Measurements from ENCODE around the gene SSC4D. TPM values are rescaled to one million over a fixed set of nuclear protein-coding genes. Genes with fewer than 3 reads are reported as not detected.
"Not testable (repeated sequence)": the region's sequence is repeated elsewhere in the genome, so short reads cannot be mapped to it uniquely, and the experiment has no call there.

Gene SSC4D
- total RNA-seq, 1 experiment from 2014 or later, result 14.8 TPM

DNA sequence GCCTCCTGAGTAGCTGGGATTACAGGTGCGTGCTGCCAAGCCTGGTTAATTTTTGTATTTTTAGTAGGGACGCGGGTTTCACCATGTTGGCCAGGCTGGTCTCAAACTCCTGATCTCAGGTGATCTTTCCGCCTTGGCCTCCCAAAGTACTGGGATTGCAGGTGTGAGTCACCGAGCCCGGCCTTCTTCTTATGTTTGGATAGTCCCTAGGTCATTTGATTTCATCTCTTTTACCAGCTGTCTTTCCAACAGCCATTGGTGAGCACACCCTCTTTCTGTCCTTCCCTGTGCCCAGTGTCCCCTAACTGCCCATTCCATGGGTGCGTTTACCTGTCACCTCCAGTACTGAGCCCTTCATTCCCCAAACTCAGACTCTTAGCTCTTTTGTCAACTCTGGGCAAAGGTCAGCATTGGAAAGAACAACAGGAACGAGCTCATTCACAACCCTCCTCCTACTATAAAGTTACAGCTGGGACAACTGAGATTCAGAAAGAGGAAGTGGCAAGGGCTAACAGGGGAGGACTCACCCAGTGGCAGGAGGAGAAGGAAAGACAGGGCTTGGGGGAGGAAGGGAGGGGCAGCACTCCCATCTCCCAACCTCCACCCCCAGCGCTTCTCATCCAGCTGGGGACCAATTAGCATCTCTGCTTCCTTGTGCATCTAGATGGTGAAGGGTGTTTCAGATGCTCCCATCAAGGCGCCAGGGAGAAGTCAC lies 5.6 kb downstream of the SSC4D start:
- no peak overlapping the region for H3K4ac ChIP-seq (ENCODE audit: low read depth, low read length)
- DNase-seq, result no peak

DNA sequence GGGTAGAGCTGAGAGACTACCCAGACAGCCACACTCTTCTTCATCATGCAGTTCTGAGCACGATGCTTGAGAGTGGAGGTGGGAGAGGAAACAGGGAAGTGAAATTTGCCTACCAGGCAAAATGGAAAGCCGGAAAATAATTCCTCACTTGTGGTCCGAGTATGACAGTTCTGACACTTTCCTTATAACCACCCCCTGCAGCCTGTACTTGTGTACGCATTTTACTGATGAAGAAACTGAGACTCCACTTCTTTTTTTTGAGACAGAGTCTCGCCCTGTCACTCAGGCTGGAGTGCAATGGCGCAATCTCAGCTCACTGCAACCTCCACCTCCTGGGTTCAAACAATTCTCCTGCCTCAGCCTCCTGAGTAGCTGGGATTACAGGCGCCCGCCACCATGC lies 6.4 kb downstream of the SSC4D start:
- H3K9me3 ChIP-seq (ENCODE audit: control insufficient read depth, low read depth, low read length); H4K5ac ChIP-seq (ENCODE audit: insufficient read length, low read depth, low read length); DNase-seq; H2BK120ac ChIP-seq (ENCODE audit: low read depth, low read length, poor library complexity, severe bottlenecking); H3K14ac ChIP-seq (ENCODE audit: insufficient read depth, low read length); H3K9me3 Mint-ChIP-seq; H3K27me3 ChIP-seq (ENCODE audit: insufficient read depth, low read length); H3K79me2 ChIP-seq (ENCODE audit: insufficient read depth, low read length); H3K18ac ChIP-seq (ENCODE audit: insufficient read length, low read depth, low read length); H3T11ph ChIP-seq (ENCODE audit: low read length); H2BK15ac ChIP-seq (ENCODE audit: low read depth, low read length); H3K4ac ChIP-seq (ENCODE audit: low read depth, low read length); H3K9ac ChIP-seq (ENCODE audit: extremely low read depth, insufficient read length, low read length); H3K4me1 ChIP-seq (ENCODE audit: insufficient read depth, low read length); H2BK5ac ChIP-seq (ENCODE audit: insufficient read length, low read length); H2AK5ac ChIP-seq (ENCODE audit: insufficient read length, low read length); H3K79me1 ChIP-seq (ENCODE audit: insufficient read depth, low read depth, low read length, poor library complexity, severe bottlenecking); H3K27ac ChIP-seq (ENCODE audit: insufficient read length, low read depth, low read length); H3K23me2 ChIP-seq (ENCODE audit: insufficient read length, low read depth, low read length, poor library complexity, severe bottlenecking); H3K4me3 Mint-ChIP-seq; H4K20me1 ChIP-seq (ENCODE audit: control insufficient read depth, insufficient read depth, insufficient read length); H3K27me3 Mint-ChIP-seq (ENCODE audit: low read depth); H3K23ac ChIP-seq (ENCODE audit: insufficient read length, low read depth, low read length); H4K91ac ChIP-seq (ENCODE audit: insufficient read length, low read depth, low read length); H4K8ac ChIP-seq (replicated peaks; ENCODE audit: insufficient read length, low read depth, low read length); H2AFZ ChIP-seq (ENCODE audit: low read length); H3K36me3 Mint-ChIP-seq (ENCODE audit: insufficient read depth in 1 of 3, low read depth in 3 of 3); H2BK20ac ChIP-seq (ENCODE audit: low read depth, low read length, poor library complexity, severe bottlenecking); H3K56ac ChIP-seq (ENCODE audit: insufficient read length, low read depth, low read length); H2BK12ac ChIP-seq (ENCODE audit: insufficient read length, low read depth, low read length); H3K4me2 ChIP-seq (ENCODE audit: insufficient read depth, insufficient read length, low read length): not testable (repeated sequence)
- peaks cover 4 to 11% of the 10 kb centered on the region in 2 experiments; a peak in 3 of 4 replicates for H3K4me1 Mint-ChIP-seq
- H3K27ac Mint-ChIP-seq, result peak overlapping the region in 1 of 3 experiments; percentile 53; a peak in 1 of 7 replicates
- no CpG with 5 or more reads among the region's 8 CpGs for WGBS (ENCODE audit: extremely low coverage, insufficient read length, low lambda C conversion rate)

More for the DNA sequence above, 5.6 kb downstream of the SSC4D start:
- no peaks in the 10 kb centered on the region for H3K79me1 ChIP-seq (ENCODE audit: insufficient read depth, low read depth, low read length, poor library complexity, severe bottlenecking)
- H3K79me2 ChIP-seq (ENCODE audit: insufficient read depth, low read length), result no peaks in the 10 kb centered on the region
- no peak overlapping the region for H3K14ac ChIP-seq (ENCODE audit: insufficient read depth, low read length)
- H3K18ac ChIP-seq (ENCODE audit: insufficient read length, low read depth, low read length), result no peak overlapping the region
- no peak overlapping the region for H4K91ac ChIP-seq (ENCODE audit: insufficient read length, low read depth, low read length)
- H3K23me2 ChIP-seq (ENCODE audit: insufficient read length, low read depth, low read length, poor library complexity, severe bottlenecking), result no peaks in the 10 kb centered on the region
- no peak overlapping the region for H2AK5ac ChIP-seq (ENCODE audit: insufficient read length, low read length)
- no peak overlapping the region for H3K27ac ChIP-seq (ENCODE audit: insufficient read length, low read depth, low read length)
- H3K4me1 ChIP-seq (ENCODE audit: insufficient read depth, low read length), result peaks cover 4% of the 10 kb centered on the region; the same call in 1 of the 2 replicates
- no peak overlapping the region for H3K56ac ChIP-seq (ENCODE audit: insufficient read length, low read depth, low read length)
- H3K9ac ChIP-seq (ENCODE audit: extremely low read depth, insufficient read length, low read length), result no peak overlapping the region
- Mint-ChIP-seq H3K36me3 (ENCODE audit: insufficient read depth in 1 of 3, low read depth in 3 of 3) (no peaks in the 10 kb centered on the region; a peak in 1 of 7 replicates), H3K27me3 (ENCODE audit: low read depth) (no peaks in the 10 kb centered on the region), H3K9me3 (no peaks in the 10 kb centered on the region; a peak in 1 of 5 replicates), H3K4me1 (peaks cover 12 to 19% of the 10 kb centered on the region in 2 experiments), H3K4me3 (no peak overlapping the region), H3K27ac (peak overlapping the region in 2 of 3 experiments; percentile 3 to 32; a peak in 3 of 7 replicates)
- no peaks in the 10 kb centered on the region for H4K20me1 ChIP-seq (ENCODE audit: control insufficient read depth, insufficient read depth, insufficient read length)
- no peak overlapping the region for H3K23ac ChIP-seq (ENCODE audit: insufficient read length, low read depth, low read length)
- H2BK12ac ChIP-seq (ENCODE audit: insufficient read length, low read depth, low read length), result no peak overlapping the region
- H3K4me2 ChIP-seq (ENCODE audit: insufficient read depth, insufficient read length, low read length), result no peak overlapping the region
- no peak overlapping the region for H4K5ac ChIP-seq (ENCODE audit: insufficient read length, low read depth, low read length)
- TF ChIP-seq, protein P1, sequence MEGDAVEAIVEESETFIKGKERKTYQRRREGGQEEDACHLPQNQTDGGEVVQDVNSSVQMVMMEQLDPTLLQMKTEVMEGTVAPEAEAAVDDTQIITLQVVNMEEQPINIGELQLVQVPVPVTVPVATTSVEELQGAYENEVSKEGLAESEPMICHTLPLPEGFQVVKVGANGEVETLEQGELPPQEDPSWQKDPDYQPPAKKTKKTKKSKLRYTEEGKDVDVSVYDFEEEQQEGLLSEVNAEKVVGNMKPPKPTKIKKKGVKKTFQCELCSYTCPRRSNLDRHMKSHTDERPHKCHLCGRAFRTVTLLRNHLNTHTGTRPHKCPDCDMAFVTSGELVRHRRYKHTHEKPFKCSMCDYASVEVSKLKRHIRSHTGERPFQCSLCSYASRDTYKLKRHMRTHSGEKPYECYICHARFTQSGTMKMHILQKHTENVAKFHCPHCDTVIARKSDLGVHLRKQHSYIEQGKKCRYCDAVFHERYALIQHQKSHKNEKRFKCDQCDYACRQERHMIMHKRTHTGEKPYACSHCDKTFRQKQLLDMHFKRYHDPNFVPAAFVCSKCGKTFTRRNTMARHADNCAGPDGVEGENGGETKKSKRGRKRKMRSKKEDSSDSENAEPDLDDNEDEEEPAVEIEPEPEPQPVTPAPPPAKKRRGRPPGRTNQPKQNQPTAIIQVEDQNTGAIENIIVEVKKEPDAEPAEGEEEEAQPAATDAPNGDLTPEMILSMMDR (conservative IDR thresholded peaks at IDR 0.05), result no peak
- H4K8ac ChIP-seq (replicated peaks; ENCODE audit: insufficient read length, low read depth, low read length), result no peak overlapping the region
- no peak overlapping the region for H2BK5ac ChIP-seq (ENCODE audit: insufficient read length, low read length)
- H2AFZ ChIP-seq (ENCODE audit: low read length), result no peak overlapping the region
- no peak overlapping the region for H2BK20ac ChIP-seq (ENCODE audit: low read depth, low read length, poor library complexity, severe bottlenecking)
- H3K9me3 ChIP-seq (ENCODE audit: control insufficient read depth, low read depth, low read length), result no peaks in the 10 kb centered on the region
- H3T11ph ChIP-seq (ENCODE audit: low read length), result no peak overlapping the region
- no peak overlapping the region for H2BK15ac ChIP-seq (ENCODE audit: low read depth, low read length)
- no peak overlapping the region for H2BK120ac ChIP-seq (ENCODE audit: low read depth, low read length, poor library complexity, severe bottlenecking)
- no peaks in the 10 kb centered on the region for H3K27me3 ChIP-seq (ENCODE audit: insufficient read depth, low read length)
- WGBS (ENCODE audit: extremely low coverage, insufficient read length, low lambda C conversion rate), result no CpG with 5 or more reads among the region's 10 CpGs

Measured in H9 (cell line).